WTC11 (cell line): Measurements from ENCODE around the gene MAGED1. TPM values are rescaled to one million over a fixed set of nuclear protein-coding genes. Genes with fewer than 3 reads are reported as not detected.
A peak's percentile ranks its signal among the peaks of the same experiment; 100 is the strongest.

Source experiments
- ATAC-seq: fragments of 200-7000 bp; cut with Tn5 transposase; 2 replicates; pipeline ENCODE4 v1.10.0; 2021; ENCODE audit warnings: mild to moderate bottlenecking, moderate library complexity
- Bru-seq: library from RNA; stranded (reverse); fragments of 400-500 nt; gene quantifications from one replicate; lab custom pipeline; 2021; lab: Mats Ljungman, UMichigan
- CTCF ChIA-PET: fragments of 300-600 bp; sonication (Branson Sonifier 250); formaldehyde crosslinking; loops from one replicate; lab custom pipeline; 2021; ENCODE audit warnings: antibody characterized with exemption; lab: Charles Lee
- POLR2A ChIA-PET: fragments of 350-600 bp; sonication (Branson Sonifier 250); formaldehyde crosslinking; loops from one replicate; lab custom pipeline; 2021; ENCODE audit warnings: antibody characterized with exemption; lab: Charles Lee
- DNase-seq: peaks from one replicate; pipeline ENCODE4 v3.0.0; 2021; ENCODE audit warnings: low spot score
- H3K27ac Mint-ChIP-seq: 2 replicates; pipeline ENCODE4 v1.8.0; 2021; ENCODE audit warnings: mixed read lengths
- H3K27me3 Mint-ChIP-seq: 2 replicates; pipeline ENCODE4 v1.8.0; 2021; ENCODE audit warnings: low read depth, mild to moderate bottlenecking, moderate library complexity, mixed read lengths
- H3K36me3 Mint-ChIP-seq: 2 replicates; pipeline ENCODE4 v1.8.0; 2021; ENCODE audit warnings: mixed read lengths
- H3K4me1 Mint-ChIP-seq: 2 replicates; pipeline ENCODE4 v1.8.0; 2022; ENCODE audit warnings: mixed read lengths
- H3K4me3 Mint-ChIP-seq: 2 replicates; pipeline ENCODE4 v1.8.0; 2021; ENCODE audit warnings: mild to moderate bottlenecking, moderate library complexity, mixed read lengths
- H3K9me3 Mint-ChIP-seq: 2 replicates; pipeline ENCODE4 v1.8.0; 2021; ENCODE audit warnings: mixed read lengths
- ATF2 ChIP-seq: sonication (generic); formaldehyde crosslinking; IDR thresholded peaks from 2 replicates; pipeline ENCODE4 v1.8.1; 2022; ENCODE audit warnings: low read depth, missing genetic modification reagents, borderline replicate concordance
- ATF6 ChIP-seq: sonication (generic); formaldehyde crosslinking; IDR thresholded peaks from 2 replicates; pipeline ENCODE4 v1.8.1; 2023; ENCODE audit warnings: mild to moderate bottlenecking, missing genetic modification reagents
- CBFB ChIP-seq: sonication (generic); formaldehyde crosslinking; IDR thresholded peaks from 2 replicates; pipeline ENCODE4 v1.8.1; 2022; ENCODE audit warnings: mild to moderate bottlenecking, low read depth, missing genetic modification reagents
- EMX1 ChIP-seq: fragments of 250-450 bp; sonication (Bioruptor Pico); IDR thresholded peaks from 2 replicates; pipeline ENCODE4 v1.8.0; 2021; ENCODE audit warnings: mild to moderate bottlenecking
- FOXJ3 ChIP-seq: sonication (generic); formaldehyde crosslinking; IDR thresholded peaks from 2 replicates; pipeline ENCODE4 v1.9.0; 2021; ENCODE audit warnings: missing genetic modification reagents, mild to moderate bottlenecking, borderline replicate concordance
- HMGXB4 ChIP-seq: sonication (generic); formaldehyde crosslinking; IDR thresholded peaks from 2 replicates; pipeline ENCODE4 v1.8.1; 2023; ENCODE audit warnings: mild to moderate bottlenecking, moderate library complexity, missing genetic modification reagents
- JAZF1 ChIP-seq: fragments of 250-450 bp; sonication (Bioruptor Pico); IDR thresholded peaks from 2 replicates; pipeline ENCODE4 v1.9.0; 2021; ENCODE audit warnings: moderate library complexity, mild to moderate bottlenecking, inconsistent platforms
- NFYB ChIP-seq: sonication (generic); formaldehyde crosslinking; conservative IDR thresholded peaks from 2 replicates; pipeline ENCODE4 v1.8.0; 2022; ENCODE audit warnings: low read depth, missing genetic modification reagents
- SP1 ChIP-seq: sonication (generic); formaldehyde crosslinking; conservative IDR thresholded peaks from 2 replicates; pipeline ENCODE4 v1.8.1; 2022; ENCODE audit warnings: missing genetic modification reagents
- USF1 ChIP-seq: sonication (generic); formaldehyde crosslinking; IDR thresholded peaks from 2 replicates; pipeline ENCODE4 v1.8.0; 2022; ENCODE audit warnings: mild to moderate bottlenecking, missing genetic modification reagents
- USF2 ChIP-seq: sonication (generic); formaldehyde crosslinking; IDR thresholded peaks from 2 replicates; pipeline ENCODE4 v1.8.1; 2023; ENCODE audit warnings: mild to moderate bottlenecking, missing genetic modification reagents, moderate library complexity
- ZBTB43 ChIP-seq: sonication (generic); formaldehyde crosslinking; IDR thresholded peaks from 2 replicates; pipeline ENCODE4 v1.8.1; 2023; ENCODE audit warnings: mild to moderate bottlenecking, missing genetic modification reagents
- ZNF219 ChIP-seq: sonication (generic); formaldehyde crosslinking; IDR thresholded peaks from 2 replicates; pipeline ENCODE4 v1.8.0; 2023; ENCODE audit warnings: missing genetic modification reagents, mild to moderate bottlenecking, borderline replicate concordance
- ZNF263 ChIP-seq: sonication (generic); formaldehyde crosslinking; IDR thresholded peaks from 2 replicates; pipeline ENCODE4 v1.8.1; 2022; ENCODE audit warnings: low read depth, mild to moderate bottlenecking, moderate library complexity, missing genetic modification reagents
- ZNF512 ChIP-seq: sonication (generic); formaldehyde crosslinking; IDR thresholded peaks from 2 replicates; pipeline ENCODE4 v1.8.1; 2022; ENCODE audit warnings: missing genetic modification reagents, borderline replicate concordance
- ZNF671 ChIP-seq: fragments of 250-450 bp; sonication (Bioruptor Pico); IDR thresholded peaks from 2 replicates; pipeline ENCODE4 v1.8.0; 2021; ENCODE audit warnings: mild to moderate bottlenecking
- long read RNA-seq, 3 experiments: library from RNA in 1 of 3; library from capped mRNA in 1 of 3; library from polyadenylated mRNA in 1 of 3; unstranded in 2 of 3; stranded (forward) in 1 of 3; transcript quantifications; one replicate each; pipeline ENCODE4 v2.0.0, GENCODE V29; 2021
- total RNA-seq: library from RNA; stranded (reverse); gene quantifications from 3 replicates; pipeline ENCODE4 v1.2.3, GENCODE V29; 2021
- TF ChIP-seq, protein P1 (sequence below): fragments of 250-450 bp; sonication (Bioruptor Pico); IDR thresholded peaks from 2 replicates; pipeline ENCODE4 v1.9.0; 2021; ENCODE audit warnings: mild to moderate bottlenecking
- TF ChIP-seq, protein P2 (sequence below): sonication (generic); formaldehyde crosslinking; IDR thresholded peaks from 2 replicates; pipeline ENCODE4 v1.8.0; 2022; ENCODE audit warnings: mild to moderate bottlenecking, missing genetic modification reagents

MAGED1 gene, protein sequence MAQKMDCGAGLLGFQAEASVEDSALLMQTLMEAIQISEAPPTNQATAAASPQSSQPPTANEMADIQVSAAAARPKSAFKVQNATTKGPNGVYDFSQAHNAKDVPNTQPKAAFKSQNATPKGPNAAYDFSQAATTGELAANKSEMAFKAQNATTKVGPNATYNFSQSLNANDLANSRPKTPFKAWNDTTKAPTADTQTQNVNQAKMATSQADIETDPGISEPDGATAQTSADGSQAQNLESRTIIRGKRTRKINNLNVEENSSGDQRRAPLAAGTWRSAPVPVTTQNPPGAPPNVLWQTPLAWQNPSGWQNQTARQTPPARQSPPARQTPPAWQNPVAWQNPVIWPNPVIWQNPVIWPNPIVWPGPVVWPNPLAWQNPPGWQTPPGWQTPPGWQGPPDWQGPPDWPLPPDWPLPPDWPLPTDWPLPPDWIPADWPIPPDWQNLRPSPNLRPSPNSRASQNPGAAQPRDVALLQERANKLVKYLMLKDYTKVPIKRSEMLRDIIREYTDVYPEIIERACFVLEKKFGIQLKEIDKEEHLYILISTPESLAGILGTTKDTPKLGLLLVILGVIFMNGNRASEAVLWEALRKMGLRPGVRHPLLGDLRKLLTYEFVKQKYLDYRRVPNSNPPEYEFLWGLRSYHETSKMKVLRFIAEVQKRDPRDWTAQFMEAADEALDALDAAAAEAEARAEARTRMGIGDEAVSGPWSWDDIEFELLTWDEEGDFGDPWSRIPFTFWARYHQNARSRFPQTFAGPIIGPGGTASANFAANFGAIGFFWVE
- total RNA-seq (125 to 135 TPM (median 130 TPM) in 3 replicates), Bru-seq, nascent RNA (percentile 86 among the genes with signal in this experiment)
- long read RNA-seq, experiment 1, transcript MAGED1-202 (14 exons, 2,875 nt) = minor isoform, 11 of 609 reads
- long read RNA-seq, experiment 1, transcript MAGED1-204 (13 exons, 2,701 nt) = minor isoform, 100 of 609 reads
- long read RNA-seq, experiment 1, transcript MAGED1-201 (13 exons, 2,747 nt) = major isoform, 381 of 609 reads
- long read RNA-seq, experiment 1, partial matches to known transcripts = 76 of 609 reads
- long read RNA-seq, experiment 1, other reads (novel, unspliced or antisense) = 41 of 609 reads
- long read RNA-seq, experiment 2, transcript MAGED1-204 (13 exons, 2,701 nt) = minor isoform, 7 of 152 reads
- long read RNA-seq, experiment 2, transcript MAGED1-201 (13 exons, 2,747 nt) = major isoform, 61 of 152 reads
- long read RNA-seq, experiment 2, partial matches to known transcripts = 68 of 152 reads
- long read RNA-seq, experiment 2, other reads (novel, unspliced or antisense) = 16 of 152 reads
- long read RNA-seq, experiment 3, transcript MAGED1-201 (13 exons, 2,747 nt) = minor isoform, 13 of 36 reads
- long read RNA-seq, experiment 3, transcript MAGED1-204 (13 exons, 2,701 nt) = major isoform, 15 of 36 reads
- long read RNA-seq, experiment 3, partial matches to known transcripts = 4 of 36 reads
- long read RNA-seq, experiment 3, other reads (novel, unspliced or antisense) = 4 of 36 reads

DNA sequence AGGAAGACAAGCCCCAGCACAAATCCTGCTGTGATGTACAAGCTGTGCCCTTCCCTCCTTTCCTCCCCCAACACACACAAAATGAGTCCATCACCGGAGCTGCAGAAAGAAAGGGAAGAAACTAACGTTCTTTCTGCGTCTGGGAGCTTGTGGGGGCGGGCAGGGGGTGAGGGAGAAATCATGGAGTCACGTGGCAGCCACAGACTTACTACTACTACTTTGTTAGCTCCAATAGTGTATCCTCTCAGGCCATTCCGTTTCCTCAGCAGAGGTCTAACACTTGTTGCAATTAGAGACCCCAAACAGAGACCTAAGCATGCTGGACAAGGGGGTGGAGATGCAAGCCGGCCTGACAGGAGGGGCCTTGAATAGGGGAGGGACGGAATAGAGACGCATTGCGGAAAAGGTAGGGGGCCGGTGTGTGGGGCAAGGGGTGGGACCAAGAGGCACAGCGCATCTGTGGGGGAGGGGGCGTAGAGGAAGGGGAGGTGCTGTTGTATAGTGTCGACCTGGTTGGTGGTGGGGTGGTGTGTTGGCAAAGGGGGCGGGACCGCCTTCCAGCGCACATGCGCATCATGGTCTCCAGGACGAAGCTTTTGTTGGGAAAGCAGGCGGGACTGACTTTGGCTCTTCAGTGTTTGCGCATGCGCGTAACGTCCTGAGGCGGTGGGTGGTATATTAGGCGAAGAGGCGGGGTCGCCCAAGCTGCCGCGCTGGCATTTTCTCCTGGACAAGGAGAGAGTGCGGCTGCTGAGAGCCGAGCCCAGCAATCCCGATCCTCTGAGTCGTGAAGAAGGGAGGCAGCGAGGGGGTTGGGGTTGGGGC, at the start of gene MAGED1:
Gene MAGED1, plus strand, starts transcription at position 703 of the 825 bp plus-strand sequence. CDS start 682 bp downstream, outside the sequence.
- Mint-ChIP-seq H3K27ac (peak within 1 kb of the TSS; percentile 95), H3K9me3 (no peaks in the 10 kb centered on the region)
- peak; percentile 95 for ATAC-seq
- TF ChIP-seq USF2 (CRISPR knock-in tag) = peak; percentile 48; the same call in 1 of the 2 replicates
- TF ChIP-seq EMX1 (CRISPR knock-in tag) = 0 out of 2 replicates have a peak, but pooled peaks have one; percentile 35
- no peak for TF ChIP-seq JAZF1 (CRISPR knock-in tag)
- TF ChIP-seq ZNF512 = no peak
- 0 out of 2 replicates have a peak, but pooled peaks have one; percentile 16 for TF ChIP-seq NFYB (CRISPR knock-in tag)
- no peak for TF ChIP-seq FOXJ3 (CRISPR knock-in tag)
- no peak for TF ChIP-seq ZNF219 (CRISPR knock-in tag)
- TF ChIP-seq USF1 (CRISPR knock-in tag) = 0 out of 2 replicates have a peak, but pooled peaks have one; percentile 44
- TF ChIP-seq SP1 (CRISPR knock-in tag) = peak; percentile 64
- TF ChIP-seq HMGXB4 (CRISPR knock-in tag) = no peak
- TF ChIP-seq, protein P1, sequence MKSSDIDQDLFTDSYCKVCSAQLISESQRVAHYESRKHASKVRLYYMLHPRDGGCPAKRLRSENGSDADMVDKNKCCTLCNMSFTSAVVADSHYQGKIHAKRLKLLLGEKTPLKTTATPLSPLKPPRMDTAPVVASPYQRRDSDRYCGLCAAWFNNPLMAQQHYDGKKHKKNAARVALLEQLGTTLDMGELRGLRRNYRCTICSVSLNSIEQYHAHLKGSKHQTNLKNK = 0 out of 2 replicates have a peak, but pooled peaks have one; percentile 43
- TF ChIP-seq CBFB (CRISPR knock-in tag) = 0 out of 2 replicates have a peak, but pooled peaks have one; percentile 25
- TF ChIP-seq ZNF263 (CRISPR knock-in tag) = no peak
- TF ChIP-seq ZNF671 (CRISPR knock-in tag) = no peak
- TF ChIP-seq ATF2 (CRISPR knock-in tag) = no peak
- TF ChIP-seq ATF6 (CRISPR knock-in tag) = no peak
- TF ChIP-seq, protein P2, sequence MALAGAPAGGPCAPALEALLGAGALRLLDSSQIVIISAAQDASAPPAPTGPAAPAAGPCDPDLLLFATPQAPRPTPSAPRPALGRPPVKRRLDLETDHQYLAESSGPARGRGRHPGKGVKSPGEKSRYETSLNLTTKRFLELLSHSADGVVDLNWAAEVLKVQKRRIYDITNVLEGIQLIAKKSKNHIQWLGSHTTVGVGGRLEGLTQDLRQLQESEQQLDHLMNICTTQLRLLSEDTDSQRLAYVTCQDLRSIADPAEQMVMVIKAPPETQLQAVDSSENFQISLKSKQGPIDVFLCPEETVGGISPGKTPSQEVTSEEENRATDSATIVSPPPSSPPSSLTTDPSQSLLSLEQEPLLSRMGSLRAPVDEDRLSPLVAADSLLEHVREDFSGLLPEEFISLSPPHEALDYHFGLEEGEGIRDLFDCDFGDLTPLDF (CRISPR knock-in tag) = no peak
- no peak for TF ChIP-seq ZBTB43 (CRISPR knock-in tag)

More for the DNA sequence above, at the start of gene MAGED1:
- Mint-ChIP-seq H3K4me1 (peaks cover 11% of the 10 kb centered on the region), H3K36me3 (peaks cover 23% of the 10 kb centered on the region), H3K4me3 (peak within 1 kb of the TSS; percentile 95), H3K27me3 (no peaks in the 10 kb centered on the region)
- ChIA-PET CTCF (interaction anchor here (1.0 to 1.7 kb wide), 3 partner anchors 32 to 278 kb away, joined by 3 to 10 read pairs (median 4); no protein-coding TSS in a partner anchor), POLR2A (no interaction called here)
- peak; percentile 93 for DNase-seq
